ENCODE measurements around the gene NDUFAF5.
A peak's percentile ranks its signal among the peaks of the same experiment; 100 is the strongest.
"Not testable (repeated sequence)": the region's sequence is repeated elsewhere in the genome, so short reads cannot be mapped to it uniquely, and the experiment has no call there.

Gene NDUFAF5

GRCh38 chr20:13784893-13785715 is at the start of gene NDUFAF5, which contains the start of gene ESF1:
TSS of gene NDUFAF5 (plus strand) at chr20:13785028. CDS start at chr20:13785069, 41 bp downstream.
TSS of gene ESF1 (minus strand) at chr20:13784919. CDS start at chr20:13783140, 1,779 bp downstream.
- peak; percentile 33 to 77 for DNase-seq

- no peak for DNase-seq
Measured at GRCh38 chr20:13735826-13736225, 49.0 kb upstream of the NDUFAF5 start.

GRCh38 chr20:13736436-13737191 is 48.2 kb upstream of the NDUFAF5 start:
- DNase-seq, result no peak

- not testable (repeated sequence) for DNase-seq
Measured at GRCh38 chr20:13738187-13738586, 46.6 kb upstream of the NDUFAF5 start.

- DNase-seq, result no peak
Measured at GRCh38 chr20:13739731-13740649, 44.8 kb upstream of the NDUFAF5 start.

GRCh38 chr20:13741879-13742278 is 42.9 kb upstream of the NDUFAF5 start:
- no peak for DNase-seq

- no peak for DNase-seq
Measured at GRCh38 chr20:13744352-13744751, 40.5 kb upstream of the NDUFAF5 start.

- DNase-seq, result no peak
Measured at GRCh38 chr20:13745784-13746183, 39.0 kb upstream of the NDUFAF5 start.

- no peak for DNase-seq
Measured at GRCh38 chr20:13749811-13750210, 35.0 kb upstream of the NDUFAF5 start.

- DNase-seq, result no peak
Measured at GRCh38 chr20:13753436-13754036, 31.3 kb upstream of the NDUFAF5 start.

GRCh38 chr20:13755809-13756208 is 29.0 kb upstream of the NDUFAF5 start:
- no peak for DNase-seq

GRCh38 chr20:13756551-13756950 is 28.3 kb upstream of the NDUFAF5 start:
- DNase-seq, result no peak

- DNase-seq, result no peak
Measured at GRCh38 chr20:13758884-13759283, 25.9 kb upstream of the NDUFAF5 start.

GRCh38 chr20:13760451-13760946 is 24.3 kb upstream of the NDUFAF5 start:
- DNase-seq, result not testable (repeated sequence)

GRCh38 chr20:13765299-13765698 is 19.5 kb upstream of the NDUFAF5 start:
- DNase-seq, result no peak

GRCh38 chr20:13765868-13766416 is 18.9 kb upstream of the NDUFAF5 start:
- DNase-seq, result no peak

- DNase-seq, result no peak
Measured at GRCh38 chr20:13770141-13770540, 14.7 kb upstream of the NDUFAF5 start.

- DNase-seq, result no peak
Measured at GRCh38 chr20:13771853-13772453, 12.9 kb upstream of the NDUFAF5 start.

GRCh38 chr20:13772529-13772928 is 12.3 kb upstream of the NDUFAF5 start:
- DNase-seq, result no peak

GRCh38 chr20:13775867-13776266 is 9.0 kb upstream of the NDUFAF5 start:
- no peak for DNase-seq

GRCh38 chr20:13777171-13777601 is 7.6 kb upstream of the NDUFAF5 start:
- DNase-seq, result no peak
